Activated CD4-positive, alpha-beta T cell treated with anti-CD3 and anti-CD28 coated beads, Interleukin-2, amount 50 U/mL, for 4 hours (primary cell): ENCODE results near the gene CYP26B1.

Source experiments
- DNase-seq, 2 experiments: peaks; one replicate each; pipeline ENCODE4 v3.0.0-alpha.2; 2020

CYP26B1 gene

GRCh38 chr2:72154386-72154975 is 6.8 kb upstream of the CYP26B1 start:
- DNase-seq, result no peak

- no peak for DNase-seq
Measured at GRCh38 chr2:72153924-72154323, 6.3 kb upstream of the CYP26B1 start.

- no peak for DNase-seq
Measured at GRCh38 chr2:72153026-72153791, 5.5 kb upstream of the CYP26B1 start.

- no peak for DNase-seq
Measured at GRCh38 chr2:72150861-72151356, 3.2 kb upstream of the CYP26B1 start.

GRCh38 chr2:72150157-72150860 is 2.6 kb upstream of the CYP26B1 start:
- DNase-seq, result peak; percentile 38 to 46

- no peak for DNase-seq
Measured at GRCh38 chr2:72149556-72150156, 2.0 kb upstream of the CYP26B1 start.

GRCh38 chr2:72148837-72149555 is 1.3 kb upstream of the CYP26B1 start:
- DNase-seq, result peak in 1 of 2 experiments; percentile 16

GRCh38 chr2:72148003-72148836 is 558 bp upstream of the CYP26B1 start:
- no peak for DNase-seq

- no peak for DNase-seq
Measured at GRCh38 chr2:72146347-72147302, 1.0 kb downstream of the CYP26B1 start.

- DNase-seq, result no peak
Measured at GRCh38 chr2:72145658-72146329, 1.9 kb downstream of the CYP26B1 start.

- DNase-seq, result no peak
Measured at GRCh38 chr2:72145289-72145657, 2.4 kb downstream of the CYP26B1 start.

GRCh38 chr2:72144632-72145288 is 2.9 kb downstream of the CYP26B1 start:
- DNase-seq, result no peak

- no peak for DNase-seq
Measured at GRCh38 chr2:72144274-72144631, 3.4 kb downstream of the CYP26B1 start.

GRCh38 chr2:72143441-72144273 is 4.0 kb downstream of the CYP26B1 start:
- DNase-seq, result no peak

- DNase-seq, result no peak
Measured at GRCh38 chr2:72142570-72143440, 4.9 kb downstream of the CYP26B1 start.

- no peak for DNase-seq
Measured at GRCh38 chr2:72141881-72142451, 5.7 kb downstream of the CYP26B1 start.

GRCh38 chr2:72141032-72141645 is 6.5 kb downstream of the CYP26B1 start:
- DNase-seq, result no peak
